H1 (cell line): ENCODE measurements around the gene MAN1C1. TPM values are rescaled to one million over a fixed set of nuclear protein-coding genes. Genes with fewer than 3 reads are reported as not detected.

Experiments used
- CTCF ChIA-PET: fragments of 300-600 bp; sonication (Branson Sonifier 250); formaldehyde crosslinking; loops from one replicate; lab custom pipeline; 2021; ENCODE audit not compliant: partially characterized antibody; lab: Charles Lee
- POLR2A ChIA-PET: fragments of 300-600 bp; sonication (Branson Sonifier 250); formaldehyde crosslinking; loops from one replicate; lab custom pipeline; 2021; ENCODE audit warnings: inconsistent platforms; ENCODE audit not compliant: partially characterized antibody; lab: Charles Lee
- DNase-seq, 2 experiments: peaks; one replicate each; pipeline versions ENCODE4 v3.0.0 to v3.0.0-alpha.2; 2010 to 2022; ENCODE audit warnings: low spot score in 2 of 2, low read depth in 1 of 2, mixed read lengths in 1 of 2
- FAIRE-seq: peaks from 2 replicates; lab custom pipeline; 2011; peaks lifted over from hg19 to GRCh38; lab: Jason Lieb, UNC
- H2AFZ ChIP-seq: 2 replicates; pipeline ENCODE4 v1.8.1; 2012; ENCODE audit warnings: low read length, inconsistent platforms
- H2AK5ac ChIP-seq: 2 replicates; pipeline ENCODE4 v1.6.1; 2013; ENCODE audit warnings: low read depth, low read length
- H2BK120ac ChIP-seq: replicated peaks from 2 replicates; pipeline ENCODE3; 2013; ENCODE audit warnings: low read depth, low read length, inconsistent platforms
- H2BK12ac ChIP-seq: 2 replicates; pipeline ENCODE4 v1.6.1; 2013; ENCODE audit warnings: low read depth, low read length
- H2BK15ac ChIP-seq: 2 replicates; pipeline ENCODE4 v1.6.1; 2013; ENCODE audit warnings: low read length
- H2BK20ac ChIP-seq: 2 replicates; pipeline ENCODE4 v1.6.1; 2013; ENCODE audit warnings: low read length
- H2BK5ac ChIP-seq: 2 replicates; pipeline ENCODE4 v1.6.1; 2013; ENCODE audit warnings: low read depth, low read length
- H3K14ac ChIP-seq: 2 replicates; pipeline ENCODE4 v1.6.1; 2013; ENCODE audit warnings: inconsistent platforms; ENCODE audit not compliant: insufficient read length
- H3K18ac ChIP-seq: 2 replicates; pipeline ENCODE4 v1.6.1; 2013; ENCODE audit warnings: low read length; ENCODE audit errors: extremely low read depth
- H3K23ac ChIP-seq: 2 replicates; pipeline ENCODE4 v1.6.1; 2013; ENCODE audit warnings: inconsistent platforms; ENCODE audit not compliant: insufficient read length
- H3K23me2 ChIP-seq: 2 replicates; pipeline ENCODE4 v1.6.1; 2013; ENCODE audit warnings: low read depth, low read length
- H3K27ac ChIP-seq: 2 replicates; pipeline ENCODE4 v1.6.1; 2011; ENCODE audit warnings: low read depth, low read length, inconsistent platforms
- H3K27me3 ChIP-seq, 4 experiments: replicated peaks in 1 of 4; 1 replicate in 1 of 4; 2 replicates in 3 of 4; pipeline versions ENCODE4 v1.6.1 to v1.8.1; 2011 to 2013; ENCODE audit warnings: low read length in 3 of 4, mild to moderate bottlenecking in 3 of 4, inconsistent platforms in 2 of 4, mixed read lengths in 2 of 4, moderate library complexity in 1 of 4; ENCODE audit not compliant: control insufficient read depth in 3 of 4, insufficient read depth in 3 of 4; ENCODE audit errors: extremely low read depth in 1 of 4
- H3K36me3 ChIP-seq, 4 experiments: 2 replicates each; pipeline versions ENCODE4 v1.6.1 to v1.8.1; 2011 to 2013; ENCODE audit warnings: mild to moderate bottlenecking in 4 of 4, low read length in 3 of 4, moderate library complexity in 2 of 4, control low read depth in 1 of 4, inconsistent platforms in 1 of 4; ENCODE audit not compliant: insufficient read depth in 4 of 4, control insufficient read depth in 2 of 4
- H3K4ac ChIP-seq: replicated peaks from 2 replicates; pipeline ENCODE3; 2013; ENCODE audit warnings: low read length, low read depth, mixed read lengths, inconsistent platforms; ENCODE audit not compliant: insufficient read length
- H3K4me1 ChIP-seq, 4 experiments: replicated peaks in 1 of 4; 1 replicate in 1 of 4; 2 replicates in 3 of 4; pipeline versions ENCODE4 v1.6.1 to v1.8.1; 2011 to 2013; ENCODE audit warnings: low read length in 3 of 4, inconsistent platforms in 2 of 4, mixed read lengths in 1 of 4; ENCODE audit not compliant: insufficient read depth in 4 of 4, control insufficient read depth in 3 of 4
- H3K4me2 ChIP-seq, 2 experiments: 2 replicates each; pipeline versions ENCODE4 v1.6.1 to v1.8.1; 2011 to 2013; ENCODE audit warnings: low read depth in 2 of 2, low read length in 2 of 2, control low read depth in 1 of 2, inconsistent platforms in 1 of 2, mild to moderate bottlenecking in 1 of 2; ENCODE audit not compliant: insufficient read depth in 1 of 2
- H3K4me3 ChIP-seq, 4 experiments: fragments of 200-600, 300-600 bp in 1 of 4; sonication (generic), shearing (Covaris generic), sonication (Bioruptor Twin) in 1 of 4; 2 replicates each; pipeline versions ENCODE4 v1.5.1 to v1.8.1; 2011 to 2016; ENCODE audit warnings: low read length in 4 of 4, low read depth in 3 of 4, control low read depth in 2 of 4, inconsistent platforms in 2 of 4, mild to moderate bottlenecking in 2 of 4, mixed read lengths in 1 of 4, moderate library complexity in 1 of 4; ENCODE audit not compliant: insufficient read depth in 2 of 4; ENCODE audit errors: extremely low read depth in 1 of 4
- H3K56ac ChIP-seq: replicated peaks from 2 replicates; pipeline ENCODE3; 2013; ENCODE audit warnings: low read depth, mild to moderate bottlenecking, mixed read lengths, low read length, inconsistent platforms; ENCODE audit not compliant: insufficient read length
- H3K79me1 ChIP-seq: 2 replicates; pipeline ENCODE4 v1.6.1; 2013; ENCODE audit warnings: low read depth, low read length, control low read depth
- H3K79me2 ChIP-seq, 2 experiments: 2 replicates each; pipeline versions ENCODE4 v1.6.1 to v1.8.1; 2012 to 2013; ENCODE audit warnings: low read length in 2 of 2, mild to moderate bottlenecking in 2 of 2, inconsistent platforms in 1 of 2; ENCODE audit not compliant: insufficient read depth in 2 of 2, control insufficient read depth in 1 of 2
- H3K9ac ChIP-seq, 4 experiments: replicated peaks in 1 of 4; 1 replicate in 1 of 4; 2 replicates in 3 of 4; pipeline versions ENCODE4 v1.6.1 to v1.8.1; 2011 to 2013; ENCODE audit warnings: low read depth in 3 of 4, low read length in 3 of 4, control low read depth in 2 of 4, mild to moderate bottlenecking in 2 of 4, moderate library complexity in 2 of 4, inconsistent platforms in 1 of 4; ENCODE audit errors: extremely low read depth in 1 of 4
- H3K9me3 ChIP-seq, 2 experiments: 2 replicates each; pipeline versions ENCODE4 v1.6.1 to v1.8.1; 2012 to 2013; ENCODE audit warnings: mild to moderate bottlenecking in 2 of 2, moderate library complexity in 2 of 2, control low read depth in 1 of 2, inconsistent platforms in 1 of 2, low read depth in 1 of 2, low read length in 1 of 2, mixed read lengths in 1 of 2; ENCODE audit not compliant: insufficient read depth in 2 of 2
- H4K20me1 ChIP-seq, 2 experiments: replicated peaks in 1 of 2; 2 replicates each; pipeline versions ENCODE3 to v1.8.1; 2011 to 2013; ENCODE audit warnings: inconsistent platforms in 2 of 2, low read length in 2 of 2, mild to moderate bottlenecking in 1 of 2; ENCODE audit not compliant: insufficient read depth in 2 of 2, control insufficient read depth in 1 of 2
- H4K5ac ChIP-seq: 2 replicates; pipeline ENCODE4 v1.6.1; 2013; ENCODE audit warnings: low read length, low read depth, mixed read lengths, inconsistent platforms; ENCODE audit not compliant: insufficient read length
- H4K8ac ChIP-seq: 2 replicates; pipeline ENCODE4 v1.8.0; 2013; ENCODE audit warnings: mild to moderate bottlenecking, moderate library complexity, low read length, inconsistent platforms; ENCODE audit not compliant: insufficient read depth; ENCODE audit errors: extremely low read depth
- H4K91ac ChIP-seq: replicated peaks from 2 replicates; pipeline ENCODE3; 2013; ENCODE audit warnings: low read length, mixed read lengths, inconsistent platforms; ENCODE audit not compliant: insufficient read length
- CTCF ChIP-seq, 3 experiments: IDR thresholded peaks; 1 replicate in 2 of 3; 2 replicates in 1 of 3; pipeline versions ENCODE4 v1.5.1 to v1.6.1; 2011; ENCODE audit warnings: low read length in 3 of 3, mild to moderate bottlenecking in 3 of 3, inconsistent platforms in 2 of 3, low read depth in 1 of 3, moderate library complexity in 1 of 3; ENCODE audit not compliant: insufficient read depth in 1 of 3; ENCODE audit errors: control extremely low read depth in 1 of 3
- EP300 ChIP-seq, 2 experiments: IDR thresholded peaks; 1 replicate in 1 of 2; 2 replicates in 1 of 2; pipeline ENCODE4 v1.6.1; 2011 to 2012; ENCODE audit warnings: low read depth in 2 of 2, low read length in 2 of 2, mild to moderate bottlenecking in 2 of 2, borderline replicate concordance in 1 of 2, inconsistent platforms in 1 of 2, moderate library complexity in 1 of 2
- HDAC2 ChIP-seq, 2 experiments: fragments of 300-600 bp in 1 of 2; sonication (generic) in 1 of 2; IDR thresholded peaks; 2 replicates each; pipeline ENCODE4 v1.6.1; 2011 to 2012; ENCODE audit warnings: low read depth in 2 of 2, low read length in 2 of 2, mild to moderate bottlenecking in 2 of 2, moderate library complexity in 2 of 2, borderline replicate concordance in 1 of 2, inconsistent platforms in 1 of 2
- POLR2AphosphoS5 ChIP-seq: IDR thresholded peaks from 2 replicates; pipeline ENCODE4 v1.6.1; 2011; ENCODE audit warnings: low read depth, low read length
- WGBS, 2 experiments: shearing (Covaris generic) in 1 of 2; methylation state at CpG; one replicate each; pipeline versions ENCODE4 v1.1.6 to v1.1.7; 2013 to 2015; ENCODE audit warnings: low lambda C conversion rate in 2 of 2, mixed read lengths in 2 of 2, inconsistent platforms in 1 of 2, low coverage in 1 of 2, missing lambda C conversion rate in 1 of 2; ENCODE audit not compliant: insufficient replicate concordance in 2 of 2, insufficient coverage in 1 of 2, insufficient read length in 1 of 2; ENCODE audit errors: extremely low coverage in 1 of 2, missing lambda C conversion rate in 1 of 2; 5-methylcytosine and 5-hydroxymethylcytosine counted together
- polyA plus RNA-seq, 7 experiments: library from polyadenylated mRNA; depleted of rRNA in 3 of 7; stranded (reverse) in 5 of 7; unstranded in 2 of 7; fragments of >200 nt in 5 of 7; fragments of 200-250 nt in 2 of 7; gene quantifications; 1 replicate in 5 of 7; 2 replicates in 1 of 7; 4 replicates in 1 of 7; pipeline versions ENCODE4 v1.2.1 to v1.2.3, GENCODE V29; 2011 to 2013; ENCODE audit warnings: missing spikeins in 2 of 7, mixed read lengths in 2 of 7
- total RNA-seq: library from RNA; stranded (reverse); fragmentation: NEBNext Ultra II Directional; extraction: Animal tissue kit (Norgen Biotek cat#: 25700); gene quantifications from 2 replicates; pipeline ENCODE4 v1.2.1, GENCODE V29; 2021

The MAN1C1 gene
- total and polyA plus RNA-seq, 2 of the 8 experiments (the other 6 are each of a cell fraction or from before 2014, with no cell fraction given), result 7.8 to 15.2 TPM

GRCh38 chr1:25697435-25698217 lies 81.0 kb downstream of the MAN1C1 start:
- DNase-seq, result no peak
- H3K23me2 ChIP-seq, result no peaks in the 10 kb centered on the region
- no peak overlapping the region for H3K9ac ChIP-seq
- no peak overlapping the region for H4K91ac ChIP-seq
- H3K14ac ChIP-seq, result no peak overlapping the region
- H2BK15ac ChIP-seq, result peak overlapping the region; percentile 13; the same call in 1 of the 2 replicates
- no peaks in the 10 kb centered on the region for H4K20me1 ChIP-seq
- peak overlapping the region; percentile 4; the same call in 1 of the 2 replicates for H2BK12ac ChIP-seq
- H2AFZ ChIP-seq, result no peak overlapping the region
- no peak overlapping the region for H3K27ac ChIP-seq
- ChIA-PET POLR2A (interaction anchor here (0.8 to 1.7 kb wide), 4 partner anchors 9 to 100 kb away, joined by 3 to 4 read pairs (median 4); no protein-coding TSS in a partner anchor), CTCF (interaction anchor here (0.6 to 3.8 kb wide), 22 partner anchors 9 to 121 kb away, joined by 3 to 16 read pairs (median 4); partner anchors contain the start of gene SELENON)
- TF ChIP-seq EP300 (IDR thresholded peaks at IDR 0.05; ENCODE audit: borderline replicate concordance in 1 of 2, low read depth in 2 of 2, low read length in 2 of 2) (no peak), HDAC2 (IDR thresholded peaks at IDR 0.05; ENCODE audit: borderline replicate concordance in 1 of 2, low read depth in 2 of 2, low read length in 2 of 2) (0 out of 4 replicates have a peak, but pooled peaks of 1 of the 2 experiments have one; percentile 17), POLR2AphosphoS5 (no peak), CTCF (IDR thresholded peaks at IDR 0.05; ENCODE audit: control extremely low read depth in 1 of 3, insufficient read depth in 1 of 3, low read depth in 1 of 3, low read length in 3 of 3) (peak in 1 of 3 experiments; percentile 1; a peak in 1 of 4 replicates)
- FAIRE-seq, result peak; percentile 7
- H2AK5ac ChIP-seq, result no peak overlapping the region
- no peak overlapping the region; the same call in 1 of the 2 replicates for H2BK20ac ChIP-seq
- WGBS, 2 experiments, result 81% methylated on average over 10 of the region's 10 CpGs; no CpG with 5 or more reads in 1 of the 2 experiments
- H4K8ac ChIP-seq, result no peak overlapping the region
- H3K4me3 ChIP-seq, result no peak overlapping the region
- H2BK5ac ChIP-seq, result no peak overlapping the region
- H3K27me3 ChIP-seq, result no peaks in the 10 kb centered on the region
- no peak overlapping the region for H3K23ac ChIP-seq
- no peak overlapping the region for H4K5ac ChIP-seq
- no peaks in the 10 kb centered on the region for H3K9me3 ChIP-seq
- H3K4me2 ChIP-seq, result no peak overlapping the region
- no peaks in the 10 kb centered on the region for H3K36me3 ChIP-seq
- peaks cover 25 to 35% (median 29%) of the 10 kb centered on the region in 4 experiments for H3K4me1 ChIP-seq
- H3K56ac ChIP-seq, result no peak overlapping the region
- no peaks in the 10 kb centered on the region for H3K79me2 ChIP-seq
- H3K79me1 ChIP-seq, result no peaks in the 10 kb centered on the region
- no peak overlapping the region for H3K4ac ChIP-seq
- H3K18ac ChIP-seq, result no peak overlapping the region
- H2BK120ac ChIP-seq, result no peak overlapping the region
